Motor neuron (in vitro differentiated cells): ENCODE data around the gene KRTAP10-11. TPM values are rescaled to one million over a fixed set of nuclear protein-coding genes. Genes with fewer than 3 reads are reported as not detected.
"Not testable (repeated sequence)": the region's sequence is repeated elsewhere in the genome, so short reads cannot be mapped to it uniquely, and the experiment has no call there.

ENCODE experiments used
- ATAC-seq, 8 experiments: fragments of 200-7000 bp; cut with Tn5 transposase; replicated peaks in 6 of 8; 2 replicates each; pipeline ENCODE4 v1.8.0; 2021; ENCODE audit warnings: mild to moderate bottlenecking in 8 of 8, moderate library complexity in 8 of 8
- H3K27ac ChIP-seq, 2 donors: fragments of 250-450 bp; sonication (Bioruptor Pico); 2 replicates each; pipeline ENCODE4 v1.9.0; 2021; ENCODE audit warnings: antibody characterized with exemption in 2 of 2, mild to moderate bottlenecking in 2 of 2, moderate library complexity in 1 of 2
- H3K4me1 ChIP-seq, 2 donors: fragments of 250-450 bp; sonication (Bioruptor Pico); replicated peaks in 1 of 2; 2 replicates each; pipeline ENCODE4 v1.6.1; 2021; ENCODE audit warnings: antibody characterized with exemption in 2 of 2, mild to moderate bottlenecking in 2 of 2, moderate library complexity in 1 of 2
- H3K4me3 ChIP-seq, 5 donors: fragments of 250-450 bp; sonication (Bioruptor Pico); 2 replicates each; pipeline ENCODE4 v1.9.0; 2021; ENCODE audit warnings: antibody characterized with exemption in 5 of 5, mild to moderate bottlenecking in 5 of 5, moderate library complexity in 4 of 5
- WGBS, 10 experiments: fragments of 450-650 bp; shearing (Covaris generic); methylation state at CpG; one replicate each; pipeline ENCODE4 v1.0.0; 2022; 5-methylcytosine and 5-hydroxymethylcytosine counted together
- in situ Hi-C, 9 experiments: fragments of 400-800 bp; cut with MboI; loops; one replicate each; pipeline ENCODE4 v1.15.0; 2021; ENCODE audit warnings: low sequenced_read_pairs in 9 of 9, low pct_unique_long_range_greater_than_20kb in 2 of 9; ENCODE audit not compliant: unreplicated experiment in 9 of 9
- total RNA-seq, 8 experiments: library from RNA; unstranded; fragments of 300-600 nt; gene quantifications; 2 replicates each; pipeline versions ENCODE4 v1.2.3 to v1.2.4, GENCODE V29; 2022

The KRTAP10-11 gene
- total RNA-seq, 8 experiments from 2014 or later: 0.49 to 0.66 TPM; not detected in 6

- no peak overlapping the region for H3K4me3 ChIP-seq
- no peak for ATAC-seq
- WGBS, 10 experiments: 7 to 100% (median 78%) methylated on average over 1 to 3 of the region's 3 CpGs; no CpG with 5 or more reads in 4 of the 10 experiments
- H3K27ac ChIP-seq: no peak overlapping the region
- no peaks in the 10 kb centered on the region for H3K4me1 ChIP-seq
- in situ Hi-C loops: no loop called here
Measured at GRCh38 chr21:44618909-44619308, 27.3 kb upstream of the KRTAP10-11 start.

- no peak for ATAC-seq
- no peaks in the 10 kb centered on the region for H3K4me1 ChIP-seq
- WGBS, 10 experiments: 0 to 92% (median 73%) methylated on average over 1 to 6 of the region's 6 CpGs
- H3K4me3 ChIP-seq: no peak overlapping the region
- in situ Hi-C loops: no loop called here
- no peak overlapping the region for H3K27ac ChIP-seq
Measured at GRCh38 chr21:44619886-44620285, 26.3 kb upstream of the KRTAP10-11 start.

DNA sequence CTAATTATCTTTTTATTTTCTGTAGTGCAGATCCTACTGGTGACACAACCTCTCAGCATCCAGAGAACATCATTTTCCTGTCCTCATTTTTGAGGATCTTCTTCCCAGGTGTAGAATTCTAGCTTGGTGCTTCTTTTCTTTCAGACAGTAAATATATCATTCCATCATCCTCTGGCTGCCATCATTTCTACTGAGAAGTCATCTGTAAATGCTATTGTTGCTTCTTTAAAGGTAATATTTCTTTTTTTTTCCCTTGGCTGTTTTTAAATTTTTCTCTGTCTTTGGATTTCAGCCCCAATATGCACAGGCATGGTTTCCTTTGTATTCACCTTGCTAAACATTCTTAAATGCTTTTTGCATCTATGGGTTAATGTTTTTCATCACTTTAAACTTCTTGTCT lies 22.6 kb upstream of the KRTAP10-11 start:
- no peak for ATAC-seq
- Histone ChIP-seq H3K4me3 (no peak overlapping the region), H3K4me1 (no peaks in the 10 kb centered on the region), H3K27ac (no peak overlapping the region)
- in situ Hi-C loops: no loop called here

DNA sequence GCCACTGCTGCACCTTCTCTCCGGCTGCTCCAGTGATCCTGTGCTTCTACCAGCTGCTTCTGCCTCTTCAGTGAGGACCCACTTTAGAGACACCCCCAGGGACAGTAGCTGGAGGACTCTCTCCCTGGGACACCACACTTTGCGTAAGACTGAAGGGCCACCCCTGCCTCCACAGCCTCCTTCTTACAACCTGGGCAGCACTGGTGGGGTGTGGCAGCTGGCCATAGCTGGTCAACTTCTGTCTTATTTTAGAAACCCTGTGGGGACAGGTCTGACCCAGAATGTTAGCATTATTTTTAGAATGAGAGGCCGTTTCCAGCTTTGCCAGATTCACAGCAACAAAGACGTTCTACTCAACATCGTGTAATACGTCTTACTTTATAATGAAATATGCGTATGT lies 20.5 kb upstream of the KRTAP10-11 start:
- no peaks in the 10 kb centered on the region for H3K4me1 ChIP-seq
- ATAC-seq: no peak
- WGBS, 10 experiments: 49 to 95% (median 87%) methylated on average over 2 to 7 of the region's 7 CpGs; no CpG with 5 or more reads in 3 of the 10 experiments
- no peak overlapping the region for H3K27ac ChIP-seq
- no peak overlapping the region for H3K4me3 ChIP-seq
- in situ Hi-C loops: no loop called here

DNA sequence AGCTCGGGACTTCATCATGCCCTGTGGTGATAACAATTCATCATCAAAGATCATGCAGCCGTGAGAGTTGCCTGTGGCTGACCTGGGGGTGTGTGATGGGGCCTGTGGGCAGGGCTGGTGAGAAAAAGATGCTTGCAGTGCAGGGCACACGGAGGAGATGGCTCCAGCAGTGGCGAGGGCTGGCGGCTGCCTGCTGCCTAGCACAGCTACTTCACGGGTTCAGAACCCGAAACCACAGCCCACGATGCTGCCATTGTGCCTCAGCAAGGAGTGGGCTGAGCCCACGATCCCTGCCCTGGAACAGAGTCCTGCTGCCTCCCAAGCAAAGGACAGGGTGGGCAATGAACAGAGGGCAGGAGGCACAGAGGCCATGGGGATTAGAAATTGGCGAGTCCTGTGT lies 20.0 kb upstream of the KRTAP10-11 start:
- no peak overlapping the region for H3K4me3 ChIP-seq
- H3K4me1 ChIP-seq: no peaks in the 10 kb centered on the region
- H3K27ac ChIP-seq: no peak overlapping the region
- 14 to 100% (median 75%) methylated on average over 1 to 10 of the region's 10 CpGs; no CpG with 5 or more reads in 4 of the 10 experiments for WGBS, 10 experiments
- in situ Hi-C loops: no loop called here
- ATAC-seq: no peak

- no peaks in the 10 kb centered on the region for H3K4me1 ChIP-seq
- in situ Hi-C loops: no loop called here
- ATAC-seq: no peak
- H3K4me3 ChIP-seq: no peak within 1 kb of the TSS
- no peak within 1 kb of the TSS for H3K27ac ChIP-seq
- WGBS, 10 experiments: 80% methylated on average over 1 of the region's 7 CpGs; no CpG with 5 or more reads in 9 of the 10 experiments
Measured at GRCh38 chr21:44626673-44627143, 19.5 kb upstream of the KRTAP10-11 start, which contains the start of gene KRTAP10-9. TSS of gene KRTAP10-9 (plus strand) at chr21:44627093. CDS start at chr21:44627172, 79 bp downstream.

DNA sequence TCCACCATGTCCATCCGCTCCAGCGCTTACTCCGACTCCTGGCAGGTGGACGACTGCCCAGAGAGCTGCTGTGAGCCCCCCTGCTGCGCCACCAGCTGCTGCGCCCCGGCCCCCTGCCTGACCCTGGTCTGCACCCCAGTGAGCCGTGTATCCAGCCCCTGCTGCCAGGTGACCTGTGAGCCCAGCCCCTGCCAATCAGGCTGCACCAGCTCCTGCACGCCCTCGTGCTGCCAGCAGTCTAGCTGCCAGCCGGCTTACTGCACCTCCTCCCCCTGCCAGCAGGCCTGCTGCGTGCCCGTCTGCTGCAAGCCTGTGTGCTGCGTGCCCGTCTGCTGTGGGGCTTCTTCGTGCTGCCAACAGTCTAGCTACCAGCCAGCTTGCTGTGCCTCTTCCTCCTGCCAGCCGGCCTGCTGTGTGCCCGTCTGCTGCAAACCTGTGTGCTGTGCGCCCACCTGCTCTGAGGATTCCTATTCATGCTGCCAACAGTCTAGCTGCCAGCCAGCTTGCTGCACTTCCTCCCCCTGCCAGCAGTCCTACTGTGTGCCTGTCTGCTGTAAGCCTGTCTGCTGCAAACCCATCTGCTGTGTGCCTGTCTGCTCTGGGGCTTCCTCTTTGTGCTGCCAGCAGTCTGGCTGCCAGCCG lies 18.9 kb upstream of the KRTAP10-11 start:
- H3K27ac ChIP-seq, ATAC-seq, H3K4me1 ChIP-seq, in situ Hi-C loops, H3K4me3 ChIP-seq: not testable (repeated sequence)
- 0% methylated on average over 1 of the region's 20 CpGs; no CpG with 5 or more reads in 8 of the 10 experiments for WGBS, 10 experiments

DNA sequence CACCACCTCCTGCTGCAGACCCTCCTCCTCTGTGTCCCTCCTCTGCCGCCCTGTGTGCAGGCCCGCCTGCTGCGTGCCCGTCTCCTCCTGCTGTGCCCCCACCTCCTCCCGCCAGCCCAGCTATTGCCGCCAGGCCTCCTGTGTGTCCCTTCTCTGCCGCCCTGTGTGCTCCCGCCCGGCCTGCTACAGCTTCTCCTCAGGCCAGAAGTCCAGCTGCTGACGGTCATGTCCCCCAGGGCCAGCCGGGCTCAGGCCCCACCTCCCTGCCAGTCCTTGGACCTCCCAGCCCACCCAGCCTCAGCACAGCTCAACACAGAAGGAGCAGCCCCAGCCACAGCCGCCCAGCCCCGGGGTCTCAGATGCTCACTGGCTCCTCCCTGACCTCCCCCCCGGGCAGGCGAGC lies 18.4 kb upstream of the KRTAP10-11 start:
- 52% methylated on average over 5 of the region's 15 CpGs; no CpG with 5 or more reads in 9 of the 10 experiments for WGBS, 10 experiments
- H3K27ac ChIP-seq, H3K4me3 ChIP-seq, H3K4me1 ChIP-seq, in situ Hi-C loops: not testable (repeated sequence)
- peak in 4 of 8 experiments; percentile 26 to 32 (median 30) for ATAC-seq

- peak in 4 of 8 experiments; percentile 24 to 94 (median 50) for ATAC-seq
- Histone ChIP-seq H3K4me3 (no peak overlapping the region), H3K4me1 (no peaks in the 10 kb centered on the region), H3K27ac (no peak overlapping the region)
- in situ Hi-C loops: no loop called here
- 8 to 92% (median 30%) methylated on average over 2 to 7 of the region's 18 CpGs; no CpG with 5 or more reads in 7 of the 10 experiments for WGBS, 10 experiments
Measured at GRCh38 chr21:44628707-44629391, 17.4 kb upstream of the KRTAP10-11 start.

- H3K4me1 ChIP-seq: no peaks in the 10 kb centered on the region
- no peak for ATAC-seq
- H3K27ac ChIP-seq: no peak overlapping the region
- 100% methylated on average over 2 of the region's 2 CpGs; no CpG with 5 or more reads in 9 of the 10 experiments for WGBS, 10 experiments
- H3K4me3 ChIP-seq: no peak overlapping the region
- in situ Hi-C loops: no loop called here
Measured at GRCh38 chr21:44630440-44630839, 15.8 kb upstream of the KRTAP10-11 start.

- H3K4me3 ChIP-seq: no peak overlapping the region
- in situ Hi-C loops: no loop called here
- no peak for ATAC-seq
- H3K4me1 ChIP-seq: no peaks in the 10 kb centered on the region
- no peak overlapping the region for H3K27ac ChIP-seq
- 20 to 100% (median 75%) methylated on average over 1 of the region's 1 CpG; no CpG with 5 or more reads in 1 of the 10 experiments for WGBS, 10 experiments
Measured at GRCh38 chr21:44632067-44632466, 14.1 kb upstream of the KRTAP10-11 start.

- Histone ChIP-seq H3K27ac (no peak overlapping the region), H3K4me3 (no peak overlapping the region), H3K4me1 (no peaks in the 10 kb centered on the region)
- no peak for ATAC-seq
- in situ Hi-C loops: no loop called here
- 16 to 100% (median 79%) methylated on average over 2 to 6 of the region's 15 CpGs; no CpG with 5 or more reads in 3 of the 10 experiments for WGBS, 10 experiments
Measured at GRCh38 chr21:44636209-44637017, 9.8 kb upstream of the KRTAP10-11 start.
